ENCODE data around the gene MAL. TPM values are rescaled to one million over a fixed set of nuclear protein-coding genes. Genes with fewer than 3 reads are reported as not detected.

MAL gene
- total RNA-seq, 1 donor from 2014 or later = 101 TPM

GRCh38 chr2:94990956-94991355, 34.6 kb upstream of the MAL start:
- Mint-ChIP-seq H3K27me3 (ENCODE audit: low read depth) (peaks cover 14% of the 10 kb centered on the region), H3K36me3 (ENCODE audit: low read depth) (no peaks in the 10 kb centered on the region), H3K4me3 (ENCODE audit: low read depth) (no peak overlapping the region), H3K9me3 (no peaks in the 10 kb centered on the region), H3K4me1 (ENCODE audit: low read depth) (no peaks in the 10 kb centered on the region), H3K27ac (no peak overlapping the region)
- DNase-seq (ENCODE audit: low spot score) = no peak
- intact Hi-C loops (cut with micrococcal nuclease) = no loop called here

- H3K4me1 Mint-ChIP-seq (ENCODE audit: low read depth) = no peaks in the 10 kb centered on the region
- no peaks in the 10 kb centered on the region for H3K9me3 Mint-ChIP-seq
- intact Hi-C loops (cut with micrococcal nuclease) = no loop called here
- H3K4me3 Mint-ChIP-seq (ENCODE audit: low read depth) = no peak overlapping the region
- DNase-seq (ENCODE audit: low spot score) = no peak
- H3K36me3 Mint-ChIP-seq (ENCODE audit: low read depth) = no peaks in the 10 kb centered on the region
- no peak overlapping the region for H3K27ac Mint-ChIP-seq
- peaks cover 17% of the 10 kb centered on the region for H3K27me3 Mint-ChIP-seq (ENCODE audit: low read depth)
Measured at GRCh38 chr2:94992360-94992759, 33.1 kb upstream of the MAL start.

GRCh38 chr2:94993176-94994062, 32.1 kb upstream of the MAL start:
- no peak for DNase-seq (ENCODE audit: low spot score)
- Mint-ChIP-seq H3K27me3 (ENCODE audit: low read depth) (peaks cover 22% of the 10 kb centered on the region), H3K4me1 (ENCODE audit: low read depth) (no peaks in the 10 kb centered on the region), H3K4me3 (ENCODE audit: low read depth) (no peak overlapping the region), H3K9me3 (no peaks in the 10 kb centered on the region), H3K36me3 (ENCODE audit: low read depth) (no peaks in the 10 kb centered on the region), H3K27ac (no peak overlapping the region)
- intact Hi-C loops (cut with micrococcal nuclease) = no loop called here

GRCh38 chr2:94994063-94994913, 31.2 kb upstream of the MAL start:
- Mint-ChIP-seq H3K27ac (no peak overlapping the region), H3K36me3 (ENCODE audit: low read depth) (no peaks in the 10 kb centered on the region), H3K4me3 (ENCODE audit: low read depth) (no peak overlapping the region), H3K4me1 (ENCODE audit: low read depth) (no peaks in the 10 kb centered on the region), H3K9me3 (no peaks in the 10 kb centered on the region), H3K27me3 (ENCODE audit: low read depth) (peaks cover 22% of the 10 kb centered on the region)
- intact Hi-C loops (cut with micrococcal nuclease) = no loop called here
- no peak for DNase-seq (ENCODE audit: low spot score)

GRCh38 chr2:94994914-94995552, 30.5 kb upstream of the MAL start:
- intact Hi-C loops (cut with micrococcal nuclease) = no loop called here
- no peak overlapping the region for H3K4me3 Mint-ChIP-seq (ENCODE audit: low read depth)
- peaks cover 22% of the 10 kb centered on the region for H3K27me3 Mint-ChIP-seq (ENCODE audit: low read depth)
- H3K36me3 Mint-ChIP-seq (ENCODE audit: low read depth) = no peaks in the 10 kb centered on the region
- no peaks in the 10 kb centered on the region for H3K9me3 Mint-ChIP-seq
- no peaks in the 10 kb centered on the region for H3K4me1 Mint-ChIP-seq (ENCODE audit: low read depth)
- no peak overlapping the region for H3K27ac Mint-ChIP-seq
- DNase-seq (ENCODE audit: low spot score) = no peak

- no peak for DNase-seq (ENCODE audit: low spot score)
- no peaks in the 10 kb centered on the region for H3K9me3 Mint-ChIP-seq
- H3K4me3 Mint-ChIP-seq (ENCODE audit: low read depth) = no peak overlapping the region
- peaks cover 27% of the 10 kb centered on the region for H3K27me3 Mint-ChIP-seq (ENCODE audit: low read depth)
- no peaks in the 10 kb centered on the region for H3K4me1 Mint-ChIP-seq (ENCODE audit: low read depth)
- H3K36me3 Mint-ChIP-seq (ENCODE audit: low read depth) = no peaks in the 10 kb centered on the region
- intact Hi-C loops (cut with micrococcal nuclease) = no loop called here
- no peak overlapping the region for H3K27ac Mint-ChIP-seq
Measured at GRCh38 chr2:94995553-94996304, 29.8 kb upstream of the MAL start.

GRCh38 chr2:94996305-94997100, 29.0 kb upstream of the MAL start:
- Mint-ChIP-seq H3K9me3 (no peaks in the 10 kb centered on the region), H3K27ac (no peak overlapping the region), H3K36me3 (ENCODE audit: low read depth) (no peaks in the 10 kb centered on the region), H3K4me1 (ENCODE audit: low read depth) (no peaks in the 10 kb centered on the region), H3K27me3 (ENCODE audit: low read depth) (peaks cover 28% of the 10 kb centered on the region), H3K4me3 (ENCODE audit: low read depth) (no peak overlapping the region)
- intact Hi-C loops (cut with micrococcal nuclease) = no loop called here
- no peak for DNase-seq (ENCODE audit: low spot score)

- intact Hi-C loops (cut with micrococcal nuclease) = no loop called here
- H3K4me3 Mint-ChIP-seq (ENCODE audit: low read depth) = no peak overlapping the region
Measured at GRCh38 chr2:94997981-94998930, 27.3 kb upstream of the MAL start.

GRCh38 chr2:94999431-94999883, 26.1 kb upstream of the MAL start:
- H3K4me1 Mint-ChIP-seq (ENCODE audit: low read depth) = peaks cover 2% of the 10 kb centered on the region
- no peaks in the 10 kb centered on the region for H3K9me3 Mint-ChIP-seq
- no peak for DNase-seq (ENCODE audit: low spot score)
- no peak overlapping the region for H3K4me3 Mint-ChIP-seq (ENCODE audit: low read depth)
- H3K27me3 Mint-ChIP-seq (ENCODE audit: low read depth) = peaks cover 30% of the 10 kb centered on the region
- H3K27ac Mint-ChIP-seq = no peak overlapping the region
- H3K36me3 Mint-ChIP-seq (ENCODE audit: low read depth) = no peaks in the 10 kb centered on the region
- intact Hi-C loops (cut with micrococcal nuclease) = no loop called here

More at GRCh38 chr2:94997981-94998930, 27.3 kb upstream of the MAL start:
- Mint-ChIP-seq H3K9me3 (no peaks in the 10 kb centered on the region), H3K36me3 (ENCODE audit: low read depth) (no peaks in the 10 kb centered on the region), H3K27me3 (ENCODE audit: low read depth) (peaks cover 28% of the 10 kb centered on the region), H3K27ac (no peak overlapping the region), H3K4me1 (ENCODE audit: low read depth) (no peaks in the 10 kb centered on the region)
- no peak for DNase-seq (ENCODE audit: low spot score)

GRCh38 chr2:95001051-95001562, 24.4 kb upstream of the MAL start:
- Mint-ChIP-seq H3K27ac (no peak overlapping the region), H3K9me3 (no peaks in the 10 kb centered on the region), H3K27me3 (ENCODE audit: low read depth) (peaks cover 31% of the 10 kb centered on the region), H3K4me1 (ENCODE audit: low read depth) (peaks cover 4% of the 10 kb centered on the region), H3K36me3 (ENCODE audit: low read depth) (no peaks in the 10 kb centered on the region), H3K4me3 (ENCODE audit: low read depth) (no peak overlapping the region)
- DNase-seq (ENCODE audit: low spot score) = no peak
- intact Hi-C loops (cut with micrococcal nuclease) = no loop called here

- Mint-ChIP-seq H3K4me3 (ENCODE audit: low read depth) (no peak overlapping the region), H3K27me3 (ENCODE audit: low read depth) (peaks cover 31% of the 10 kb centered on the region), H3K27ac (no peak overlapping the region), H3K36me3 (ENCODE audit: low read depth) (no peaks in the 10 kb centered on the region), H3K4me1 (ENCODE audit: low read depth) (peaks cover 4% of the 10 kb centered on the region), H3K9me3 (no peaks in the 10 kb centered on the region)
- intact Hi-C loops (cut with micrococcal nuclease) = no loop called here
- DNase-seq (ENCODE audit: low spot score) = no peak
Measured at GRCh38 chr2:95001701-95002100, 23.8 kb upstream of the MAL start.
